Gastrocnemius medialis (tissue), 4 donors: ENCODE results near the gene TMA7. TPM values are rescaled to one million over a fixed set of nuclear protein-coding genes. Genes with fewer than 3 reads are reported as not detected.

Experiments used
- ATAC-seq, 2 donors: fragments of 150-250 bp; one replicate each; pipeline ENCODE4 v1.9.1; 2016
- DNase-seq, 2 donors: peaks; one replicate each; pipeline ENCODE4 v3.0.0-alpha.2; 2019
- H3K27ac ChIP-seq, 4 donors: fragments of 200-600 bp; sonication (generic); 1 replicate in 1 of 4; 2 replicates in 3 of 4; pipeline ENCODE4 v1.5.1; 2016 to 2018; ENCODE audit warnings: mild to moderate bottlenecking in 2 of 4, moderate library complexity in 1 of 4
- H3K27me3 ChIP-seq, 3 donors: fragments of 200-600 bp; sonication (generic) in 2 of 3; 1 replicate in 1 of 3; 2 replicates in 2 of 3; pipeline versions ENCODE4 v1.5.1 to v1.6.0; 2016 to 2019; ENCODE audit warnings: mild to moderate bottlenecking in 1 of 3, moderate library complexity in 1 of 3
- H3K36me3 ChIP-seq, 2 donors: fragments of 200-600 bp; sonication (generic) in 1 of 2; one replicate each; pipeline ENCODE4 v1.5.1; 2017 to 2018
- H3K4me1 ChIP-seq, 2 donors: fragments of 200-600 bp; sonication (generic) in 1 of 2; one replicate each; pipeline ENCODE4 v1.5.1; 2016 to 2017; ENCODE audit warnings: mild to moderate bottlenecking in 2 of 2
- H3K4me3 ChIP-seq, 4 donors: fragments of 200-600 bp; sonication (generic) in 3 of 4; 1 replicate in 1 of 4; 2 replicates in 3 of 4; pipeline ENCODE4 v1.5.1; 2016 to 2019; ENCODE audit warnings: mild to moderate bottlenecking in 2 of 4
- H3K9me3 ChIP-seq, 3 donors: fragments of 200-600 bp; sonication (generic) in 2 of 3; 1 replicate in 1 of 3; 2 replicates in 2 of 3; pipeline ENCODE4 v1.5.1; 2016 to 2019
- CTCF ChIP-seq, 5 experiments: fragments of 450-650 bp in 3 of 5; fragments of 200-600 bp in 2 of 5; sonication (generic) in 2 of 5; IDR thresholded peaks in 4 of 5; conservative IDR thresholded peaks in 1 of 5; 1 replicate in 4 of 5; 2 replicates in 1 of 5; pipeline ENCODE4 v1.5.1; 2016 to 2019; ENCODE audit warnings: antibody characterized with exemption in 5 of 5, mild to moderate bottlenecking in 3 of 5, moderate library complexity in 3 of 5
- POLR2A ChIP-seq, 2 donors: fragments of 450-650 bp; IDR thresholded peaks; one replicate each; pipeline ENCODE4 v1.6.1; 2017; ENCODE audit warnings: antibody characterized with exemption in 2 of 2, mild to moderate bottlenecking in 2 of 2, moderate library complexity in 2 of 2
- in situ Hi-C, 4 donors: fragments of 200-750 bp; cut with MboI; loops; one replicate each; pipeline versions ENCODE4 v1.15.0 to v1.8.0; 2017; ENCODE audit warnings: low sequenced_read_pairs in 4 of 4
- intact Hi-C: fragments of 100-400 bp; cut with DNase I; formaldehyde crosslinking; loops from one replicate; pipeline ENCODE4 v1.15.1; 2023; ENCODE audit warnings: low total_unique reads
- total RNA-seq, 4 donors: library from RNA; depleted of rRNA; stranded (reverse); fragments of >200 nt; gene quantifications; one replicate each; pipeline versions ENCODE4 v1.1.0 to v1.2.3, GENCODE V29; 2016

The TMA7 gene
- total RNA-seq, 4 donors from 2014 or later: 202 to 353 (median 294) TPM

- intact Hi-C loops: no loop called here
- Histone ChIP-seq H3K27me3 (no peaks in the 10 kb centered on the region), H3K4me3 (no peak overlapping the region), H3K4me1 (no peaks in the 10 kb centered on the region), H3K9me3 (no peaks in the 10 kb centered on the region), H3K27ac (no peak overlapping the region), H3K36me3 (no peaks in the 10 kb centered on the region)
- no peak for ATAC-seq
- DNase-seq: no peak
- TF ChIP-seq CTCF (IDR thresholded peaks at IDR 0.05 in 4 of 5, conservative IDR thresholded peaks at IDR 0.05 in 1 of 5) (no peak), POLR2A (IDR thresholded peaks at IDR 0.05) (no peak)
- in situ Hi-C loops: no loop called here
Measured at GRCh38 chr3:48486952-48487351, 46.9 kb downstream of the TMA7 start.

DNA sequence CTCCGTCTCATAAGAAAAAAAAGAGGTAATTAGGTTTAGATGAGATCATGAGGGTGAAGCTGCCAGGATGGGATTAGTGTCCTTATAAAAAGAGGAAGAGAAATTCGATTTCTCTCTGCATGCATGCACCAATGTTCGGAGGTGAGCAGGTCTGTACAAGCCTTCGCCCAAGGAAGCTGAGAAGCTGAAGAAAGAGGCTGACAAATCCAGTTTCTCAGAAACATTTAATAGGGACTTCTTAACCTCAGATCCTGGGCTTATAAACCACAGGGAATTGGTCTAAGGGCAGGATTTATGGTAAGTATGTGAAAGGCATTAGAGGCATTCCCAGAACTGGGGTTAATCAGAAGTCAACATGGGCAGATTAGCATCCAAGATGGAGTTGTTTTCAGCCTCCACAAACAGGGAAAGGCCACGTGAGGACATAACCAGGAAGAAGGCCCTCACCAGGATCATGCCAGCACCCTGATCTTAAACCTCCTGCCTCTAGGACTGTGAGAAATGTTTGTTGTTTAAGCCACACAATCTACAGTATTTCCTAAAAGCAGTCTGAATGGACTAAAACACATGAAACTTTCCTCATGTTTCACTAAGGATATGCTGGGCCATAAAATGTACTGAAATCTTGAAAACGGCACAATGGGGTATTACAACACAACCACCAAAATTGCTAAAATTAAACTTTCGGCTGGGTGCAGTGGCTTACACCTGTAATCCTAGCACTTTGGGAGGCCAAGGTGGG, 52.6 kb downstream of the TMA7 start:
- H3K36me3 ChIP-seq: peaks cover 0 to 5% of the 10 kb centered on the region in 2 donors
- TF ChIP-seq POLR2A (IDR thresholded peaks at IDR 0.05) (no peak), CTCF (IDR thresholded peaks at IDR 0.05 in 4 of 5, conservative IDR thresholded peaks at IDR 0.05 in 1 of 5) (no peak)
- ATAC-seq (no peak), DNase-seq (no peak)
- H3K4me1 ChIP-seq: no peaks in the 10 kb centered on the region
- intact Hi-C loops: no loop called here
- no peak overlapping the region for H3K4me3 ChIP-seq
- H3K27me3 ChIP-seq: no peaks in the 10 kb centered on the region
- no peak overlapping the region for H3K27ac ChIP-seq
- H3K9me3 ChIP-seq: no peaks in the 10 kb centered on the region
- in situ Hi-C loops: no loop called here

DNA sequence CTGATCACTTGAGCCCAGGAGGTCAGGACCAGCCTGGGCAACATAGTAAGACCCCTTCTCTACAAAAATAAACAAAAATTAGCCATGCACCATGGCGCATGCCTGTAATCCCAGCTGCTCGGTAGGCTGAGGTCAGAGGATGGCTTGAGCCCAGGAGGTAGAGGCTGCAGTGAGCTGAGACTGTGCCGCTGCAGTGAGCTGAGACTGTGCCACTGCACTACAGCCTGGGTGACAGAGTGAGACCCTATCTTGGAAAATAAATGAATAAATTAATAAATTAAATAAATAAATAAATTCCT, 53.1 kb downstream of the TMA7 start:
- TF ChIP-seq CTCF (IDR thresholded peaks at IDR 0.05 in 4 of 5, conservative IDR thresholded peaks at IDR 0.05 in 1 of 5) (no peak), POLR2A (IDR thresholded peaks at IDR 0.05) (no peak)
- in situ Hi-C loops: no loop called here
- DNase-seq: no peak
- ATAC-seq: no peak
- Histone ChIP-seq H3K9me3 (no peaks in the 10 kb centered on the region), H3K4me1 (no peaks in the 10 kb centered on the region), H3K36me3 (peaks cover 0 to 5% of the 10 kb centered on the region in 2 donors), H3K27ac (no peak overlapping the region), H3K27me3 (no peaks in the 10 kb centered on the region), H3K4me3 (no peak overlapping the region)
- intact Hi-C loops: no loop called here

Other genes with a start within 250 kb of the TMA7 start
- gene CAMP, start 216.8 kb upstream of the TMA7 start, total RNA-seq: not detected
- 1 to 10 TPM; 1.1 to 9.6 (median 3.0) TPM for gene ZNF589, start 199.2 kb upstream of the TMA7 start, total RNA-seq
- 10 to 100 TPM; 19.9 to 26.8 (median 23.3) TPM for gene NME6, start 138.9 kb upstream of the TMA7 start, total RNA-seq
- gene SPINK8, start 106.6 kb upstream of the TMA7 start, total RNA-seq: not detected
- gene FBXW12, start 68.0 kb upstream of the TMA7 start, total RNA-seq: not detected
- 1 to 10 TPM; 2.8 to 7.2 (median 3.5) TPM for gene PLXNB1, start 10.2 kb upstream of the TMA7 start, total RNA-seq
- gene CCDC51, start 138 bp upstream of the TMA7 start, total RNA-seq: 10 to 100 TPM in 2 of 4 donors, 1 to 10 TPM in 2; 4.9 to 12.2 (median 9.9) TPM
- 1 to 10 TPM; 4.8 to 7.2 (median 7.0) TPM for gene ATRIP, start 6.5 kb downstream of the TMA7 start, total RNA-seq
- 10 to 100 TPM; 17.0 to 31.6 (median 23.4) TPM for gene SHISA5, start 63.9 kb downstream of the TMA7 start, total RNA-seq
- 1 to 10 TPM in 3 of 4 donors, under 1 TPM in 1; 0.87 to 2.6 (median 1.7) TPM for gene PFKFB4, start 116.5 kb downstream of the TMA7 start, total RNA-seq
- gene UCN2, start 123.5 kb downstream of the TMA7 start, total RNA-seq: not detected
- gene COL7A1, start 155.1 kb downstream of the TMA7 start, total RNA-seq: 1 to 10 TPM in 2 of 4 donors, under 1 TPM in 2; 0.66 to 1.7 (median 1.1) TPM
- 100 to 1,000 TPM; 679 to 861 (median 720) TPM for gene UQCRC1, start 169.4 kb downstream of the TMA7 start, total RNA-seq
- not detected for gene TMEM89, start 181.5 kb downstream of the TMA7 start, total RNA-seq
- 10 to 100 TPM in 2 of 4 donors, 1 to 10 TPM in 2; 6.1 to 17.3 (median 10.1) TPM for gene SLC26A6, start 195.2 kb downstream of the TMA7 start, total RNA-seq
- gene CELSR3, start 222.6 kb downstream of the TMA7 start, total RNA-seq: under 1 TPM in 3 of 4 donors, not detected in 1; 0.02 to 0.25 (median 0.05) TPM
- 10 to 100 TPM; 13.2 to 33.1 (median 19.4) TPM for gene NCKIPSD, start 245.7 kb downstream of the TMA7 start, total RNA-seq